ENCODE data around the gene TUT1.

DNA sequence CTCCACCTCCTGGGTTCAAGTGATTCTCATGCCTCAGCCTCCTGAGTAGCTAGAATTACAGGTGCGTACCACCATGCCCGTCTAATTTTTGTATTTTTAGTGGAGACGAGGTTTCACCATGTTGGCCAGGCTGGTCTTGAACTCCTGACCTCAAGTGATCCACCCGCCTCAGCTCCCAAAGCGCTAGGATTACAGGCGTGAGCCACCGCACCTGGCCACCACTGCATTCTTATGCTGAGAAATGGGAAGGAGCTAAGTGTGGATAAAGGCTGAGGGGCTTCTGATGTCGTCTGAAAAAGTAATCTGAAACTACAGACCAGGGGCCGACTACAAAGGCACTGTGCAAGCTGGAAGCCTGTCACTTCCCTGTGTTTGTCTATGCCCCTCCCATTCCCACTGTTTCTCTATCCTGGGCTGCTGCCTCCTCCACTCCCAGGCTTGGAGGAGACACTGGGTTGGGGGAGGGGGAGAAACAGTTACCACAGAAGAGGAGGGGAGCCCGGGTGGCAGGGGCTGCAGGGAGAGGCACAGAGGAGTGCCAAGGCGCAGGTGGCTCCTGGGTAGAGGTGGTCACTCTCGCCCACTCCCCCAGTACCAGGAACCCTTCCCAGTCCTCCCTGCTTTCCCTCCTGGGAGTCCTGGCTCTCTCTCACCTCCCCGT, 13.3 kb upstream of the TUT1 start:
- TF ChIP-seq, protein P1, sequence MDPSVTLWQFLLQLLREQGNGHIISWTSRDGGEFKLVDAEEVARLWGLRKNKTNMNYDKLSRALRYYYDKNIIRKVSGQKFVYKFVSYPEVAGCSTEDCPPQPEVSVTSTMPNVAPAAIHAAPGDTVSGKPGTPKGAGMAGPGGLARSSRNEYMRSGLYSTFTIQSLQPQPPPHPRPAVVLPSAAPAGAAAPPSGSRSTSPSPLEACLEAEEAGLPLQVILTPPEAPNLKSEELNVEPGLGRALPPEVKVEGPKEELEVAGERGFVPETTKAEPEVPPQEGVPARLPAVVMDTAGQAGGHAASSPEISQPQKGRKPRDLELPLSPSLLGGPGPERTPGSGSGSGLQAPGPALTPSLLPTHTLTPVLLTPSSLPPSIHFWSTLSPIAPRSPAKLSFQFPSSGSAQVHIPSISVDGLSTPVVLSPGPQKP (IDR thresholded peaks at IDR 0.05; ENCODE audit: borderline replicate concordance, low read depth, low read length) = no peak
- TF ChIP-seq POLR2A (IDR thresholded peaks at IDR 0.05; ENCODE audit: low read depth, low read length) = no peak
- TF ChIP-seq BHLHE40 (IDR thresholded peaks at IDR 0.05; ENCODE audit: low read depth, low read length) = no peak
- TF ChIP-seq, protein P2, sequence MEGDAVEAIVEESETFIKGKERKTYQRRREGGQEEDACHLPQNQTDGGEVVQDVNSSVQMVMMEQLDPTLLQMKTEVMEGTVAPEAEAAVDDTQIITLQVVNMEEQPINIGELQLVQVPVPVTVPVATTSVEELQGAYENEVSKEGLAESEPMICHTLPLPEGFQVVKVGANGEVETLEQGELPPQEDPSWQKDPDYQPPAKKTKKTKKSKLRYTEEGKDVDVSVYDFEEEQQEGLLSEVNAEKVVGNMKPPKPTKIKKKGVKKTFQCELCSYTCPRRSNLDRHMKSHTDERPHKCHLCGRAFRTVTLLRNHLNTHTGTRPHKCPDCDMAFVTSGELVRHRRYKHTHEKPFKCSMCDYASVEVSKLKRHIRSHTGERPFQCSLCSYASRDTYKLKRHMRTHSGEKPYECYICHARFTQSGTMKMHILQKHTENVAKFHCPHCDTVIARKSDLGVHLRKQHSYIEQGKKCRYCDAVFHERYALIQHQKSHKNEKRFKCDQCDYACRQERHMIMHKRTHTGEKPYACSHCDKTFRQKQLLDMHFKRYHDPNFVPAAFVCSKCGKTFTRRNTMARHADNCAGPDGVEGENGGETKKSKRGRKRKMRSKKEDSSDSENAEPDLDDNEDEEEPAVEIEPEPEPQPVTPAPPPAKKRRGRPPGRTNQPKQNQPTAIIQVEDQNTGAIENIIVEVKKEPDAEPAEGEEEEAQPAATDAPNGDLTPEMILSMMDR (conservative IDR thresholded peaks at IDR 0.05; ENCODE audit: low read depth, low read length) = no peak
- TF ChIP-seq MAFK (IDR thresholded peaks at IDR 0.05; ENCODE audit: low read depth, low read length) = no peak
- no peak for TF ChIP-seq MXI1 (IDR thresholded peaks at IDR 0.05; ENCODE audit: borderline replicate concordance, low read depth, low read length)
- no peak for TF ChIP-seq RCOR1 (IDR thresholded peaks at IDR 0.05; ENCODE audit: insufficient replicate concordance, low read length)
- TF ChIP-seq, protein P3, sequence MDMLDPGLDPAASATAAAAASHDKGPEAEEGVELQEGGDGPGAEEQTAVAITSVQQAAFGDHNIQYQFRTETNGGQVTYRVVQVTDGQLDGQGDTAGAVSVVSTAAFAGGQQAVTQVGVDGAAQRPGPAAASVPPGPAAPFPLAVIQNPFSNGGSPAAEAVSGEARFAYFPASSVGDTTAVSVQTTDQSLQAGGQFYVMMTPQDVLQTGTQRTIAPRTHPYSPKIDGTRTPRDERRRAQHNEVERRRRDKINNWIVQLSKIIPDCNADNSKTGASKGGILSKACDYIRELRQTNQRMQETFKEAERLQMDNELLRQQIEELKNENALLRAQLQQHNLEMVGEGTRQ (IDR thresholded peaks at IDR 0.05; ENCODE audit: low read depth, low read length) = no peak
- no peak for TF ChIP-seq RFX5 (IDR thresholded peaks at IDR 0.05; ENCODE audit: low read depth, low read length)
- no peak for TF ChIP-seq CEBPB (IDR thresholded peaks at IDR 0.05; ENCODE audit: low read depth, low read length)
- TF ChIP-seq RAD21 (IDR thresholded peaks at IDR 0.05; ENCODE audit: low read length) = no peak
- no peak for TF ChIP-seq FOS (IDR thresholded peaks at IDR 0.05; ENCODE audit: low read depth, low read length)
